Esophagus muscularis mucosa (tissue), 4 donors: Measurements from ENCODE around the gene ZNG1F. TPM values are rescaled to one million over a fixed set of nuclear protein-coding genes. Genes with fewer than 3 reads are reported as not detected.
"Not testable (repeated sequence)": the region's sequence is repeated elsewhere in the genome, so short reads cannot be mapped to it uniquely, and the experiment has no call there.

Experiments
- DNase-seq: peaks from one replicate; pipeline ENCODE4 v3.0.0-alpha.2; 2017; ENCODE audit errors: extremely low spot score
- H3K27ac ChIP-seq, 4 donors: fragments of 200-600 bp; sonication (generic); replicated peaks in 1 of 4; 1 replicate in 3 of 4; 2 replicates in 1 of 4; pipeline ENCODE4 v1.5.1; 2016 to 2019; ENCODE audit warnings: mild to moderate bottlenecking in 1 of 4
- H3K27me3 ChIP-seq, 4 donors: fragments of 200-600 bp; sonication (generic); one replicate each; pipeline versions ENCODE4 v1.5.1 to v1.6.0; 2016 to 2019
- H3K36me3 ChIP-seq, 4 donors: fragments of 200-600 bp; sonication (generic); one replicate each; pipeline ENCODE4 v1.5.1; 2016 to 2019
- H3K4me1 ChIP-seq, 4 donors: fragments of 200-600 bp; sonication (generic); one replicate each; pipeline ENCODE4 v1.5.1; 2016 to 2019
- H3K4me3 ChIP-seq, 4 donors: fragments of 200-600 bp; sonication (generic); 1 replicate in 2 of 4; 2 replicates in 2 of 4; pipeline ENCODE4 v1.5.1; 2016 to 2019; ENCODE audit warnings: mild to moderate bottlenecking in 4 of 4, moderate library complexity in 1 of 4
- H3K9me3 ChIP-seq, 4 donors: fragments of 200-600 bp; sonication (generic); 1 replicate in 3 of 4; 2 replicates in 1 of 4; pipeline ENCODE4 v1.5.1; 2016 to 2019
- WGBS: methylation state at CpG from one replicate; pipeline ENCODE4 v1.1.5; 2018; 5-methylcytosine and 5-hydroxymethylcytosine counted together
- intact Hi-C: fragments of 100-400 bp; cut with DNase I; formaldehyde crosslinking; loops from one replicate; pipeline ENCODE4 v1.15.1; 2023
- total RNA-seq, 4 donors: library from RNA; depleted of rRNA; stranded (reverse); fragments of >200 nt; gene quantifications; one replicate each; pipeline versions ENCODE4 v1.1.0 to v1.2.1, GENCODE V29; 2016

Gene ZNG1F
- total RNA-seq = 10 to 100 TPM in 1 of 4 donors, 1 to 10 TPM in 3; 3.8 to 10.8 (median 5.9) TPM

GRCh38 chr9:41189217-41189616, at the start of gene ZNG1F:
Gene ZNG1F (minus strand): TSS chr9:41189317. CDS start chr9:41189258, 59 bp downstream.
- intact Hi-C loops, DNase-seq, H3K4me1 ChIP-seq, H3K27me3 ChIP-seq, H3K9me3 ChIP-seq, H3K27ac ChIP-seq, H3K36me3 ChIP-seq, H3K4me3 ChIP-seq: not testable (repeated sequence)
- WGBS = no CpG with 5 or more reads among the region's 31 CpGs

- H3K27me3 ChIP-seq, DNase-seq, H3K36me3 ChIP-seq, H3K27ac ChIP-seq, intact Hi-C loops, H3K4me1 ChIP-seq: not testable (repeated sequence)
- peak overlapping the region in 2 of 4 donors; percentile 6 to 20 for H3K4me3 ChIP-seq
- H3K9me3 ChIP-seq = peaks cover 0 to 17% (median 8%) of the 10 kb centered on the region in 4 donors
- 69% methylated on average over 34 of the region's 51 CpGs for WGBS
Observed at GRCh38 chr9:41237110-41237749, 48.1 kb upstream of the ZNG1F start.

- Histone ChIP-seq H3K9me3 (peaks cover 0 to 17% (median 9%) of the 10 kb centered on the region in 4 donors), H3K27me3 (peaks cover 0 to 11% (median 0%) of the 10 kb centered on the region in 4 donors)
- H3K4me1 ChIP-seq, H3K4me3 ChIP-seq, DNase-seq, H3K36me3 ChIP-seq, intact Hi-C loops, H3K27ac ChIP-seq: not testable (repeated sequence)
- 69% methylated on average over 20 of the region's 23 CpGs for WGBS
Observed at GRCh38 chr9:41236486-41237109, 47.5 kb upstream of the ZNG1F start.

- H3K27ac ChIP-seq, H3K4me1 ChIP-seq, intact Hi-C loops, H3K36me3 ChIP-seq, H3K27me3 ChIP-seq, H3K4me3 ChIP-seq: not testable (repeated sequence)
- H3K9me3 ChIP-seq = peaks cover 0 to 17% (median 7%) of the 10 kb centered on the region in 4 donors
- 80% methylated on average over 24 of the region's 55 CpGs for WGBS
- DNase-seq = peak; percentile 93
Observed at GRCh38 chr9:41234811-41235805, 46.0 kb upstream of the ZNG1F start.

GRCh38 chr9:41234221-41234620, 45.1 kb upstream of the ZNG1F start:
- 77% methylated on average over 3 of the region's 3 CpGs for WGBS
- peaks cover 0 to 17% (median 7%) of the 10 kb centered on the region in 4 donors for H3K9me3 ChIP-seq

GRCh38 chr9:41232326-41232725, 43.2 kb upstream of the ZNG1F start:
- H3K27me3 ChIP-seq, H3K4me3 ChIP-seq, H3K36me3 ChIP-seq, H3K4me1 ChIP-seq, intact Hi-C loops, H3K27ac ChIP-seq: not testable (repeated sequence)
- 73% methylated on average over 10 of the region's 10 CpGs for WGBS
- DNase-seq = peak; percentile 93
- H3K9me3 ChIP-seq = peaks cover 0 to 14% (median 6%) of the 10 kb centered on the region in 4 donors

More at GRCh38 chr9:41234221-41234620, 45.1 kb upstream of the ZNG1F start:
- H3K27ac ChIP-seq, H3K27me3 ChIP-seq, intact Hi-C loops, H3K36me3 ChIP-seq, H3K4me1 ChIP-seq, DNase-seq, H3K4me3 ChIP-seq: not testable (repeated sequence)

- H3K4me3 ChIP-seq, H3K9me3 ChIP-seq, H3K27me3 ChIP-seq, intact Hi-C loops, H3K36me3 ChIP-seq, H3K27ac ChIP-seq, H3K4me1 ChIP-seq: not testable (repeated sequence)
- DNase-seq = peak; percentile 92
- WGBS = 64% methylated on average over 3 of the region's 3 CpGs
Observed at GRCh38 chr9:41230418-41230817, 41.3 kb upstream of the ZNG1F start.
